ENCODE data around the gene FBXO10.
"Not testable (repeated sequence)": the region's sequence is repeated elsewhere in the genome, so short reads cannot be mapped to it uniquely, and the experiment has no call there.

Gene FBXO10

DNA sequence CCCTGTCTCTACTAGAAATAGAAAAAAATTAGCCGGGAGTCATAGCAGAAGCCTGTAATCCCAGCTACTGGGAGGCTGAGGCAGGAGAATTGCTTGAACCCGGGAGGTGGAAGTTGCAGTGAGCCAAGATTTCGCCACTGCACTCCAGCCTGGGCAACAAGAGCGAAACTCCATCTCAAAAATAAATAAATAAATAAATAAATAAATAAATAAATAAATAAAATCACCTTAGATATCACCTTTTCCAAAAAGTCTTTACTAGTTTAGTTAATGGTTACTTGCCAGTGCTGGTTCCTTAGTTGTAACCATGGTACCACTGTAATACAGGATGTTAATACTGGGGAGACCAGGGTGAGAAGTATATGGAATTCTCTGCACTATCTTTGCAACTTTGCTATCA lies 25.9 kb upstream of the FBXO10 start:
- not testable (repeated sequence) for DNase-seq (ENCODE audit: extremely low spot score, insufficient read length, low read depth); FAIRE-seq

DNA sequence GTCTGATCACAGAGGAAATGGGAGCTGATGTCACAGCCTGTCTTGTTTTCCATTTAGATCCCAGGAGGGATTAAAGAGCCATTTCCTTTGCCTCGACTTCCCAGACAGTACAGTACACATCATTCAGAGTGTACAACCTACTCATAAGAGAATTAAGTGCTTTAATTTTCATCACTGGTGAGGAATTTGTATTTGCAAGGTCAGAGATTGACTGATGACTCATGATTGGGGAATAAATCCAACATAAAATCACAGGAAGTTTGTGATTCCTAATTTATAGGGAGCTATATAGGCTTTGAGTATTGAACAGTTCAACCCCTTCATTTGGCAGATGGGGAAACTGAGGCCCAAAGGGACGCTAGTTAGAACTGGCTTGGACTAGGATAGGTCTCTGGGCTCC lies 20.3 kb upstream of the FBXO10 start:
- DNase-seq (ENCODE audit: extremely low spot score, insufficient read length, low read depth) (no peak), FAIRE-seq (no peak)

DNA sequence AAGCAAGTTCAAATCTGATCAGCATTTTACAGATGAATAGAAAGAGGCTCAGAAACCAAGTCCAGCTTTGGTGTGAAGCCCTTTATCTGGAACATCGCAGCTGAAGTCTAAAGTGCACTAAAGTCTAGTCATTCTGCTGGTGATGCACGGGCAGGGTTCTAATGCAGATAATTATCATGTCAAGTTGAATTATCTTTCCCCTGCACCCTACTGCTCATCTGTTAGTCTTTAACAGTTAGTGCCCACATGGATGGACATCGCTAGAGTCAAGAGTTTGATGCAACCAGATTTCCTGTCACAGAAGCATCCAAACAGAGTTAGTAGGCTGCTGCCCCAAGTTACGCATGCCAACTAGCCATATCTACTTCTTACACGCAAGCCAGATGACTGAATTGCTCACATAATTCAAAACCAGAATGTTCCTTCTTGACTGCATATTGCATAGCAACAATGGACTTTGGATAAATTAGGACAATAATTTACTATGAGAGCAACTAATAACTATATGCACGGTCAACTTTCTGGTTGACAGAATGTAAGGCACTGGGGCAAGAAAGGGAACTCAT lies 17.8 kb upstream of the FBXO10 start:
- DNase-seq (ENCODE audit: extremely low spot score, insufficient read length, low read depth), result no peak
- no peak for FAIRE-seq

DNA sequence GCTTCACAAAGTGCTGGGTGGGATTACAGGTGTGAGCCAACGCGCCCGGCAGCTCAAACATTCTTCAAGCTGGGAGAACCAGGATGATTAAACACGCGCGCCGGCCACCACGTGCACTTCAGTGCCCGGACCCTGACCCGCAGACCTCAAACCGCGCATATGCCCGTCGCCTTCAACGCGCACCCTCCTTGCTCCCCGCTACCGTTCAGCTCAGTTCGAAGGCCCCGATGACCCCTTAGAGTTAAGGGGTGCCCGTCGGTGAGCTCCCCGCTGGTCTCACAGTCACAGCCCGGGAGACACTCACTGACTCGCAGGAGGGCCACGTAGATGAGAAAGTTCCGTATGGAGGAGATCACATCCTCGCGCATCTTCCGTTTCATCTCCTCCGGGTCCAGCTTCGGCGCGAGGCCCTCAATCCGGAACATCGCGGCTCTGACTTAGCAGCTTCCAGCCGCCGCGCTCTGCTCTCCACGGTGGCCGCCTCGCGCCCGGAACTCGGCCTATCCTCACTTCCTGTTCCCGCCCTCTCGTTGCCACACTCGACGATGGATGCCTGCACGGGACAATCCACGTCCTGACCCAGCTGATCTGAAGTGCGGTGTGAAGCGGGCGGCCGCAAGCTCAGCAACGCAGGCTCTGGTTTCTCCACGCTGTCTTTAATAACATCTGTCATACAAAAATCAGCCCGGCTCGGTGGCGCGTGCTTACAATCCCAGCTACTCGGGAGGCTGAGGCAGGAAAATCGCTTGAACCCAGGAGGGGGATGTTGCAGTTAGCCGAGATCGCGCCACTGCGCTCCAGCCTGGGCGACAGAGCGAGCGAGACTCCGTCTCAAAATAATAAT lies 16.1 kb upstream of the FBXO10 start, which contains the start of gene TOMM5:
TSS of gene TOMM5 (minus strand) at position 490 of the 844 bp plus-strand sequence. CDS start at position 425, 65 bp downstream.
- peak; percentile 77 for DNase-seq (ENCODE audit: extremely low spot score, insufficient read length, low read depth)
- peak; percentile 94 for FAIRE-seq

DNA sequence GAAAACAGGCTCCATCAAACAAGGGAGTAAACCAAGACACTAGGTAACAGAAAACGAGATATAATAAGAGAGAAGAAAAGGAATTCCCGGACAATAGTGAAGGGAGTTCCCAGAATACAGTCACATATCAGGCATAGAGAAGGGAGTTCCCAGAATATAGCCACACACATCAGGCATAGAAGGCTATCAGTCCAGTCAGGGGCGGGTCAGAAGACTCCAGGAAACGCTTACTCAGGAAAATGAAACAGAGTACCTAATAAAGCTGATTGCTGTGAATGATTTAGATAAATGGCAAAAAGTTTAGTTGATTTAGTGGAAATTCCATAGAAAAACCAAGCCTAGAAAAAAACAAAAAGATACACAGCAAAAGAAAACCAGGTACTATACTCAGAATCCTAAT lies 11.3 kb upstream of the FBXO10 start:
- DNase-seq (ENCODE audit: extremely low spot score, insufficient read length, low read depth) (no peak), FAIRE-seq (no peak)

DNA sequence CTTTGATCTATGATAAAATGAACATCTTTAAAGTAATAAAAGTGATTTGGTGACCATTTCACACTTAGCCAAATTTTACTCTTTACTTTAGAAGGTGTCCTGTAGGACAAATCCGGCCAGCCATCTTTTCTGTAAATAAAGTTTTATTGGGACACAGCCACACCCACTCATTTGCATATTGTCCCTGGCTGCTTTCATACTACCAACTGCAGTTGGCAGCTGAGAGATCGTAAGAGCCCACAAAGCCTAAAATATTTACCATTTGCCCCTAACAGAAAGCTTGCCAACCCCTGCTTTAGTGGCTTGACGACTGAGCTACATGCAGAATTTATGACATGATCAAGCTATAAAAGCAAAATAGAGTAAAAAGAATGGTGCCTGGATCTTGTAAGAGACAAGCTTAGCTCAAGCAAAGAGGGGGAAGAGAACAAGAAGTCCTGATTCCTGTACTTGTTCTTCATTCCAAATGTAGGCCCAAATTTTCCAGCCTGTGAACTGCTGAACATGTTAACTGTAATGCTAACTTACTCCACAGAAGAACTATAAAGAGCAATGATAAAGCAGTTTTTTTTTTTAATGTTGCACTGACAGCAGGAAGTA lies 7.4 kb upstream of the FBXO10 start:
- DNase-seq (ENCODE audit: extremely low spot score, insufficient read length, low read depth) (no peak), FAIRE-seq (no peak)

DNA sequence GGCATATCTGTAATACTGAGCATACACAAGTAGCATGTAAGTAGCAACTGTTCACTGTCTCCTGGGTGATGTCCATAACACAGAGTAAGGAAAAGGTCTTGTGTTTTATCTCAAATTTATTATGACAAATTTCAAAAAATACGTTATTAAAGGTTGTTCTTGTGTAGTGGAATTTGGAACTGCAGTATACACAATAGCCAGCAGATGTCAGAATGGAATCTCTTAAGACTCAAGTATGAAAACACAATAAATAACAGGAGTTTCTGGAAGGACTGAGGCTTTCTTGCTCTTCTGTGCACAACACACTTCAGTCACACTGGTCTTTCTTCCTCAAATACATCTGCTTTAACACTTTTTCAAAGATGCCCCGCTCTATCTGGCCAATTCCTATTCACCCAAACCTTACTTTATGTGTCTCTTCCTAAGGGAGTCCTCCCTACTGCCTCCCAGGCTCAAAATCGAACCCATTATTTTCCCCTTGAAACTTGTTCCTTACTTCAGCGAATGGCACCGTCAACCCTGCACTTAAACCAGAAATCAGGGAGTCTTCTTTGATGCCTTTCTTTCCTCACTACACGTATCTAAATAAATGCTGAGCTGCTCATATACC lies 6.5 kb upstream of the FBXO10 start:
- DNase-seq (ENCODE audit: extremely low spot score, insufficient read length, low read depth) (no peak), FAIRE-seq (peak; percentile 81)

DNA sequence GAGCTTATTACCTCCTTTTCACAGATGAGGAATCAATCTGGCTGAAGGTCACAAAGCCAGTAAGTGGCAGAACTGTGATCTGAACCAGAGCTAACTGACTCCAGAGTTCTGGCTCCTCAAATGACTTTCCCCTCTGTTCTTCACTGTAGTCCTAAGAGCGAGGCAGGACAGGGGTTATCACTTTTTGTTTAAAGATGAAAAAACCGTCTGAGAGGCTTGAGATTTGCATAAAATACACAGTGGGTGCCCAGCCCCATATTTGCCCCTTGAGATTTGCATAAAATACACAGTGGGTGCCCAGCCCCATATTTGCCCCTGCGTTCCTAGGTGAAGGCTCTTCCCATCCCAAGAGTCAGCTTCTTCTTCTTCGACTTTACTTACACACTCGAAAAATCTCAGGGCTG lies 667 bp downstream of the FBXO10 start:
- DNase-seq (ENCODE audit: extremely low spot score, insufficient read length, low read depth) (no peak), FAIRE-seq (peak; percentile 45)

DNA sequence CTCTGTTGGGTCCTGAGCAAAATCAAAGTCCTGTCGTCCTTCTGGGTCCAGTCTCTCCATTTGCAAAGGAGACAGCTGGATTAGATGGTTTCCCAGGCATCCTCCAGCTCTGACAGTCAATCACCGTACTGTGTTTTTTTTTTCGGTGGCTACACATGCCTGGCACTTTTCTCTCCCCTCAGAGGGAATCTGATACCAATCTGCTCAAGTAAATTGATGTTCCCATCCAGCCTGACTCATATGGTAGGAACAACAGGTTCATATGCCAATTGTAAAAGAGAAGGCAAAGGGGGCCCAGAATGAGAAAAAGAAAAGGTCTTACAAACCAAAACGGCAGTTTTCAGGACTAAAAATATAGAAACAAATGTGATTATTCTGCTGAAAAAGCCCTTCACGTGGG lies 1.2 kb downstream of the FBXO10 start:
- FAIRE-seq (no peak), DNase-seq (ENCODE audit: extremely low spot score, insufficient read length, low read depth) (no peak)

DNA sequence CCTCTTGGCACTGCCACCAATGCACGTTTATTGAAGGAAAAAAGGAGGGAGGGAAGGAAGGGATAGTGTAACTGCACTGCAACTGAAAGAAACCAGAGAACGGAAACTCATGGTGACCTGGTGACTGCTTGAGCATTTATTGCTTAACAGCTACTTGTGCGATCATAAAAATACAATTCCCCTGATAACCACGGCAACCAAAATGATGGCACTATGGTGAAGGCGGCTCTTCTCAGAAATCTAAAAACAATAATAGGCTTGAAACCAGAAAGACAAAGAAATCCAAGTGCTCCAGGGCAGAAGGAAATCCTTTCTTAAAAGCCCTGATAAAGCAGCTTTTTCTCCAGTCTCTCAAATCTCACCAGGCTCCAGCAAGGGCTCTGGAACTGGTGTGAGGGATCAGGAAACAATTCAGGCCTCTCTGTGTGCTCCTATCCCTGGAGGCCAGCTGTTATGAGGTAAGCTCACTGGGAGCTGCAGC lies 1.9 kb downstream of the FBXO10 start:
- no peak for DNase-seq (ENCODE audit: extremely low spot score, insufficient read length, low read depth)
- no peak for FAIRE-seq

DNA sequence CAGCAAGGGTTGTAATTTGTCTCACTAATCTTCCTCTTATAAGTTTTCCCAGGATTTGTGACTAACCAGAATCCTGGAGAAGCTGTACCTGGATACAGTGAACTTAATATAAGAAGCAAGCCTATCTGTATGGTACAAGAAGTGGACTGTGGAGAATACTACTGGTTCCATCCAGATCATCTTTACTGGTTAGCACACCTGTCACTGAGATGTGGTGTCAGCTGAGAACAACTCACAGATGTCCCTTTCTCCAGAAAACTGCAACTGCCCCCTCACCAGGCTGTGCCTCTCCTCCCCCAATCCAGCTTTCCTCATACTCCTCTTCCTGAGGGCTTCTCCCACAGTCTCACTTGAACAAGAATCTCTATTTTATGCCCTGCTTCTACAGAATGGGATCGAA lies 4.9 kb downstream of the FBXO10 start:
- no peak for DNase-seq (ENCODE audit: extremely low spot score, insufficient read length, low read depth)
- FAIRE-seq, result no peak

DNA sequence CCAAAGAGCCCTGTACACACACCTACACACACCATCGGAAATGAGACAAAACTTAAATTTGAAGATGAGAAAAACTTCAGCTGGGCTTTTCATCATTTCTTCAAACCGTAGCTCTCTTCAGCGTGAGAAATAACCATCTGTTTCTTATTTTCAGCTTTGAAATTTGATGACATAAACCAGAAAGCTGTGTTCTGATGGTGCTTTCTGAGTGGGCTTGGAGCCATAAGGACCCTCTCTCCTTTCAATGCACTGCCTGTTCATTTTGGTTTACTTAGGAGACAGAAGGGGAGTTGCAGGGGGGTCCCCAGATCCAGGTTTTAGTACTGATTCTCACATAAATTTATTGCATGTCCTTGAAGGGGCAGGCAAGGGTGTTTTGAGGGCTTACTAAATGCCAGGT lies 9.5 kb downstream of the FBXO10 start:
- FAIRE-seq (peak; percentile 66), DNase-seq (ENCODE audit: extremely low spot score, insufficient read length, low read depth) (no peak)

DNA sequence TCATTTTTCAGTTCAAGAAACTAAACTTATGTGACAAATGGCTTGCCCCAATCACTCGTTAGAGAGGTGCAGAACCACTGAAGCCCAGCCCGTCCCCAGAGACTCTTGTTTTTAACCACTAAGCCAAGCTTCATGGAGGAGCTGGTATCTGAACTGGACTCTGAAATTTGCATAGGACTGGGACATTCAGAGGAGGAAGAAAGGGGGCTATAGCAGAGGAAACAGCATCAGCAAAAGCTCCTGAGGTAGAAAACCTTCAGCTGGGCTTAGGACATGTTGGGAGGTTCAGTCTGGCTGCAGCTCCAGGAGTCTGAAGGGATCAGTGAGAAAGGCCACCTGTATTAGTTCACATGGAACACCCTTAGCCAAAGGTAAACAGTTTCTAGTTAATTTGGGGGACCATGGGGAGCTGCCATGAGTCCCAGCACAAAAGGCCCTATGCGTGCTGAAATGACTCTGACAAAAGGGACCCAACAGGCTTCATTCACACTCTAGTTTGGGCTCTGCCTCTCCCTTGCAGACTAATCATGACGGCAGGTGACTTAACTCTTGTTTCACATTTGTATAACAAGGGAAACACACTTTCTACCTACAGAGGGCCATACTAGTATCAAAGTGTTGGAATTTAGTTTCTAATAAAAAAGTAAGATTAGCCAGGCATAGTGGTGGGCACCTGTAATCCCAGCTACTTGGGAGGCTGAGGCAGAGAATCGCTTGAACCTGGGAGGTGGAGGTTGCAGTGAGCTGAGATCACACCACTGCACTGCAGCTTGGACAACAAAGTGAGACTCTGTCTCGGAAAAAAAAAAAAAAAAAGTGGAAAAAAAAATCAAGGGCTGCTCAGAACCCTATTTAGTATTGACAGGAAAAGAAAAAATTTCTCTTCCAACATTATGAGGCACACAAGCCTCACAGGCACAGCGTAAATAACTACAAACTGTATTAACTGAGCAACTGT lies 10.2 kb downstream of the FBXO10 start:
- FAIRE-seq (peak; percentile 93), DNase-seq (ENCODE audit: extremely low spot score, insufficient read length, low read depth) (peak; percentile 28)

DNA sequence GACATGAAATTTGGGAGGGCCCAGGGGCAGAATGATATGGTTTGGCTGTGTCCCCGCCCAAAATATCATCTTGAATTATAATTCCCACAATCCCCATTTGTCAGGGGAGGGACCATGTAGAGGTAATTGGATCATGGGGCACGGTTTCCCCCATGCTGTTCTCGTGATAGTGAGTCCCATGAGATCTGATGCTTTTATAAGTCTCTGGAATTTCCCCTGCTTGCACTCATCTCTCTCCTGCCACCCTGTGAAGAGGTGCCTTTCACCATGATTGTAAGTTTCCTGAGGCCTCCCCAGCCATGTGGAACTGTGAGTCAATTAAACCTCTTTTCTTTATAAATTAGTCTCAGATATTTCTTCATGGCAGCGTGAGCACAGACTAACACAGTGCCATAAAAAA lies 11.3 kb downstream of the FBXO10 start:
- DNase-seq (ENCODE audit: extremely low spot score, insufficient read length, low read depth) (no peak), FAIRE-seq (peak; percentile 33)

DNA sequence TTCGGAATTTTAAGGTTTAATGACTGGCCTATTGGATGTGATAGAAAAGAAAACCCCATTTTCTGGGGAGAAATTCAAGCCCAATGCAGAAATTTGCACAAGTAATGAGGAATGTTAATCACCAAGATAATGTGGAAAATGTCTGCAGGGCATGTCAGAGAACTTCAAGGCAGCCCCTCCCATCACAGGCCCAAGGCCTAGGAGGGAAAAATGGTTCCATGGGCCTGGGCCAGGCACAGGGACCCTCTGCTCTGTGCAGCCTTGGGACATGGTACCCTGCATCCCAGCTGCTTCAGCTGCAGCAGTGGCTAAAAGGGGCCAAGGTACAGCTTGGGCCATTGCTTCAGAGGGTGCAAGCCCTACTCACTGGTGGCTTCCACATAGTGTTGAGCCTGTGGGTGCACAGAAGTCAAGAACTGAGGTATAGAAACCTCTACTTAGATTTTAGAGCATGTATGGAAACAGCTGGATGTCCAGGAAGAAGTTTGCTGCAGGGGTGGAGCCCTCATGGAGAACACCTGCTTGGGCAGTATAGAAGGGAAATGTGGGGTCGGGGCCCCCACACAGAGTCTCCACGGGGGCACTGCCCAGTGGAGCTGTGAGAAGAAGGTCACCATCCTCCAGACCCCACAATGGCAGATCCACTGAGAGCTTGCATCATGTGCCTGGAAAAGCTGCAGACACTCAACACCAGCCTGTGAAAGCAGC lies 12.2 kb downstream of the FBXO10 start:
- DNase-seq (ENCODE audit: extremely low spot score, insufficient read length, low read depth) (no peak), FAIRE-seq (no peak)

DNA sequence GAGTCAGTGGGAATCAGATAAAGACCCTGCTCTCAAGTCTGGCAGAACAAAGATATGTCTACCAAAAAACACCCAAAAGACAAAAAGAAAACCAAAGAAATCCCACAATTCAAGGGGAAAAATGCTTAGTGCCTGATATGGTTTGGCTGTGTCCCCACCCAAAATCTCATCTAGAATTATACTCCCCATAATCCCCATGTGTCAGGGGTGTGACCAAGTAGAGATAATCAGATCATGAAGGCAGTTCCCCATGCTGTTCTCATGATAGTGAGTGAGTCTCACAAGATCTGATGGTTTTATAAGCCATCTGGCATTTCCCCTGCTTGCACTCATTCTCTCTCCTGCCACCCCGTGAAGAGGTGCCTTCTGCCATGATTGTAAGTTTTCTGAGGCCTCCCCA lies 13.4 kb downstream of the FBXO10 start:
- DNase-seq (ENCODE audit: extremely low spot score, insufficient read length, low read depth), result no peak
- FAIRE-seq, result no peak

DNA sequence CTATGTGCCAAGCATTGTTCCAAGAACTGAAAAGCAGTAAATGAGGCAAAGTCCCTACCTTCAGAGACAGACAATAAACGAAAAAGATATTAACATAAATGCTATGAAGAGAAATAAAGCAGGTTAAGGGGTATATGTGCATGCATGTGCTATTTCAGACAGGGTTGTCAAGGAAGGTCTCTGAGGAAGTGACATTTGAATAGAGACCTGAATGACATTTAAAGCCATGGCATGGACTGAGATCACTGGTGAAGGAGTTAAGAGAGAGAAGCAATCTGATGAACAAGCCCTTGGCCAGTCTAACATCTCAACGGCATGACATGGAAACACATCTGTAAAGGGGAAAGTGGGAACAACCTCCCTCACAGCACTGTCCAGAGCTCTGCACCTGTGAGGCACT lies 14.5 kb downstream of the FBXO10 start:
- FAIRE-seq (no peak), DNase-seq (ENCODE audit: extremely low spot score, insufficient read length, low read depth) (no peak)

DNA sequence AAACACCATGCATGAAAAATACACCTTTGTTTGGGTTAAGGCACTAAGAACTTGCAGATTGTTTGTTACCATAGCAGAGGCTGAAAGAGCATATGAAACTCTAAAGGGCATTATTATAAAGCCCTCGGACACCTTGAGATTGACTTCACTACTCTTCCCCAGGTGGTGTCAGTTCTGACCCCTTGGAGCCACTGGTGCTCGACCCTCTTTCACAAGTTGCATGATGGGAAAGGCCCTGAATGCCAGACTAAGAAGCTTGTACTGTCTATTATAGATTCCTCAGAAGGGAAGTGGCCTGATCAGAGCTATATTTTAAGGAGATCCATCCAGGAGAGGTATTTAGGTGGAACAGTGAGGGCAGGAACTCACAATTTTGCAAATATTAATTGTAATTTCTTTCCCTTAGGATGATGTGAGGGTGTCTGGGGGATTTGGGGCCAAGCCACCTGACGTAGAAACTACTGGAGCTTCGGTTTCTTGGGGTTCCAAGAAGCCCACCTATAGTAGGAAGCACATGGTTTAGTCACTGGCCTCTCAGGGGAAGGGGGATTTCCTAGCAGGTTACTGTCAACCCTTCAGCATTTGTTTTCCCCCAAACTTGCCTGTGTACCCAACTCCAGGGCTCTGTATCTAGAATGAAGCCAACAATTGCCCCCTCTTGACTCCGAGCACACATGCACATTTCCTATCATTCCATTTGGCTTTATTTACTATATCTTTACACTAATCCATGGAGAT lies 16.2 kb downstream of the FBXO10 start:
- FAIRE-seq, result no peak
- no peak for DNase-seq (ENCODE audit: extremely low spot score, insufficient read length, low read depth)

Data from GM18507 (cell line).